ENCODE results near the gene WWC2.

DNA sequence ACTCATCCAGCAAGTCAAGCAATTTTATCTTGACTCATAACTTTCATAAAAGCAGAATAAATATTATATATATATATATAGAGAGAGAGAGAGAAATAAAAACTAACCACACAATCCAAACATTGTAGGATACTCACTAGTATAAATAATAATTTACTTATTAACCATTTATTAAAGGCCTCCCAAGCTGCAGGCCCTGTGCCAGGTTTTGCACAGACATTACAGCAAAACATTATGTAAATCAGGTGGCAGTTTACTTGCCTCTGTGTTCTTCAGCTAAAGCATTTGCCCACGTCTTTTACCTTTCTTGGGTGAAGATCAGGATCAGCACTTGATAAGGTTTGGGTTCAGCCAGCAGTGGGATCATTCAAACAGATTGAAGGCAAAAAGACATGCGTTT lies 145.4 kb downstream of the WWC2 start:
- no peak for TF ChIP-seq EZH2phosphoT487 (IDR thresholded peaks at IDR 0.05; ENCODE audit: insufficient read depth, low read depth)
- no peak for TF ChIP-seq EZH2 (IDR thresholded peaks at IDR 0.05; ENCODE audit: insufficient read depth, poor library complexity, severe bottlenecking)
